Activated CD4-positive, CD25-positive, alpha-beta regulatory T cell (primary cell): Measurements from ENCODE around the gene CAST.
A peak's percentile ranks its signal among the peaks of the same experiment; 100 is the strongest.
"Not testable (repeated sequence)": the region's sequence is repeated elsewhere in the genome, so short reads cannot be mapped to it uniquely, and the experiment has no call there.

Experiments
- DNase-seq, 4 experiments: peaks; one replicate each; lab custom pipeline; 2025; lab: John Stamatoyannopoulos, UW

The CAST gene

GRCh38 chr5:96781031-96781971, 119.1 kb downstream of the CAST start:
- no peak for DNase-seq

GRCh38 chr5:96783326-96783725, 121.2 kb downstream of the CAST start:
- DNase-seq, result no peak

- no peak for DNase-seq
Observed at GRCh38 chr5:96785326-96786109, 123.3 kb downstream of the CAST start.

- no peak for DNase-seq
Observed at GRCh38 chr5:96788112-96788749, 126.1 kb downstream of the CAST start.

- DNase-seq, result no peak
Observed at GRCh38 chr5:96789794-96790330, 127.7 kb downstream of the CAST start.

- no peak for DNase-seq
Observed at GRCh38 chr5:96790961-96791504, 128.9 kb downstream of the CAST start.

GRCh38 chr5:96794757-96795156, 132.6 kb downstream of the CAST start:
- DNase-seq, result no peak

GRCh38 chr5:96795626-96796025, 133.4 kb downstream of the CAST start:
- DNase-seq, result no peak

GRCh38 chr5:96796434-96796833, 134.3 kb downstream of the CAST start:
- DNase-seq, result no peak

- DNase-seq, result not testable (repeated sequence)
Observed at GRCh38 chr5:96801718-96802117, 139.5 kb downstream of the CAST start.

GRCh38 chr5:96807075-96807654, 145.0 kb downstream of the CAST start:
- peak in 2 of 4 experiments; percentile 38 to 63 for DNase-seq

GRCh38 chr5:96808541-96808828, 146.3 kb downstream of the CAST start:
- DNase-seq, result no peak

- DNase-seq, result no peak
Observed at GRCh38 chr5:96808868-96809558, 146.8 kb downstream of the CAST start.

GRCh38 chr5:96809921-96810320, 147.7 kb downstream of the CAST start:
- no peak for DNase-seq

- DNase-seq, result no peak
Observed at GRCh38 chr5:96812851-96813250, 150.7 kb downstream of the CAST start.

- no peak for DNase-seq
Observed at GRCh38 chr5:96814041-96814440, 151.9 kb downstream of the CAST start.

GRCh38 chr5:96816411-96816939, 154.3 kb downstream of the CAST start:
- DNase-seq, result peak in 1 of 4 experiments; percentile 18

- DNase-seq, result no peak
Observed at GRCh38 chr5:96816991-96817390, 154.8 kb downstream of the CAST start.

- no peak for DNase-seq
Observed at GRCh38 chr5:96817506-96817905, 155.3 kb downstream of the CAST start.

GRCh38 chr5:96818125-96818788, 156.1 kb downstream of the CAST start:
- DNase-seq, result no peak
